ENCODE results near the gene POU6F2. TPM values are rescaled to one million over a fixed set of nuclear protein-coding genes. Genes with fewer than 3 reads are reported as not detected.

Gene POU6F2
- total RNA-seq, 1 experiment from 2014 or later = 0.64 TPM

- BruUV-seq (replicated peaks) = no TSS peak
- TF ChIP-seq, protein P1, sequence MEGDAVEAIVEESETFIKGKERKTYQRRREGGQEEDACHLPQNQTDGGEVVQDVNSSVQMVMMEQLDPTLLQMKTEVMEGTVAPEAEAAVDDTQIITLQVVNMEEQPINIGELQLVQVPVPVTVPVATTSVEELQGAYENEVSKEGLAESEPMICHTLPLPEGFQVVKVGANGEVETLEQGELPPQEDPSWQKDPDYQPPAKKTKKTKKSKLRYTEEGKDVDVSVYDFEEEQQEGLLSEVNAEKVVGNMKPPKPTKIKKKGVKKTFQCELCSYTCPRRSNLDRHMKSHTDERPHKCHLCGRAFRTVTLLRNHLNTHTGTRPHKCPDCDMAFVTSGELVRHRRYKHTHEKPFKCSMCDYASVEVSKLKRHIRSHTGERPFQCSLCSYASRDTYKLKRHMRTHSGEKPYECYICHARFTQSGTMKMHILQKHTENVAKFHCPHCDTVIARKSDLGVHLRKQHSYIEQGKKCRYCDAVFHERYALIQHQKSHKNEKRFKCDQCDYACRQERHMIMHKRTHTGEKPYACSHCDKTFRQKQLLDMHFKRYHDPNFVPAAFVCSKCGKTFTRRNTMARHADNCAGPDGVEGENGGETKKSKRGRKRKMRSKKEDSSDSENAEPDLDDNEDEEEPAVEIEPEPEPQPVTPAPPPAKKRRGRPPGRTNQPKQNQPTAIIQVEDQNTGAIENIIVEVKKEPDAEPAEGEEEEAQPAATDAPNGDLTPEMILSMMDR (IDR thresholded peaks at IDR 0.05; ENCODE audit: unreplicated experiment) = peak; percentile 79
- Mint-ChIP-seq H3K4me1 (ENCODE audit: low read depth, unreplicated experiment) (peaks cover 15% of the 10 kb centered on the region), H3K27me3 (ENCODE audit: unreplicated experiment) (no peaks in the 10 kb centered on the region), H3K9me3 (ENCODE audit: low read depth, unreplicated experiment) (no peaks in the 10 kb centered on the region), H3K4me3 (ENCODE audit: low read depth, unreplicated experiment) (peak overlapping the region; percentile 36), H3K27ac (ENCODE audit: unreplicated experiment) (no peak overlapping the region), H3K36me3 (ENCODE audit: insufficient read depth, unreplicated experiment) (no peaks in the 10 kb centered on the region)
- DNase-seq = peak; percentile 75
- CTCF ChIA-PET = interaction anchor here (0.7 to 0.9 kb wide), 2 partner anchors 67 to 390 kb away, joined by 3 read pairs; no protein-coding TSS in a partner anchor
- intact Hi-C loops (cut with micrococcal nuclease; ENCODE audit: unreplicated experiment) = loop anchor here (1.0 to 5.0 kb wide), 4 partner anchors 390 to 1068 kb away; no protein-coding TSS in a partner anchor
Measured at GRCh38 chr7:39465055-39465929, 487.6 kb downstream of the POU6F2 start.

DNA sequence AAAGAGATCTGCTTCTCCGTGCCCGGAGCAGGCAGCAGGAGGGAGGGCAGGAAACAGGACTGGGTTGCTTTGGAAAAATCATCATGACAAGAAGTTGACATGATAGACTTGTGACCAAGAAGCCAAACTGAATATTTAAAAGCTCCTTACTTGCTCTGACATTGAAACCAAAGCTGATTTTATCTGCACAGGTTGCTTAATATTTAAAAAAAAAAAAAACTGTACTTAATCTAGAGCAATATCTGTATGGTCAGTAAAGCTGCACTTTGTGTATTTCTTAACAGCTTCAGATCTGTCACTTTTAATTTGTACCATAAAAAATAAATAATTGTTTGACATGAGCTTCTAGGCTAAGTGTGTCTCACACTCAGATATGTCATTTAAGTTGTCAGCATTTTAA, 490.6 kb downstream of the POU6F2 start:
- CTCF ChIA-PET = interaction anchor here (0.7 to 0.9 kb wide), 4 partner anchors 30 to 1883 kb away, joined by 3 to 4 read pairs (median 4); no protein-coding TSS in a partner anchor
- intact Hi-C loops (cut with micrococcal nuclease; ENCODE audit: unreplicated experiment) = loop anchor here (5.0 kb wide), 1 partner anchor 1071 kb away; no protein-coding TSS in a partner anchor
- no peaks in the 10 kb centered on the region for H3K9me3 Mint-ChIP-seq (ENCODE audit: low read depth, unreplicated experiment)
- H3K36me3 Mint-ChIP-seq (ENCODE audit: insufficient read depth, unreplicated experiment) = no peaks in the 10 kb centered on the region
- no peak overlapping the region for H3K27ac Mint-ChIP-seq (ENCODE audit: unreplicated experiment)
- TF ChIP-seq, protein P1 (IDR thresholded peaks at IDR 0.05; ENCODE audit: unreplicated experiment) = no peak
- no TSS peak for BruUV-seq (replicated peaks)
- no peaks in the 10 kb centered on the region for H3K27me3 Mint-ChIP-seq (ENCODE audit: unreplicated experiment)
- H3K4me1 Mint-ChIP-seq (ENCODE audit: low read depth, unreplicated experiment) = peaks cover 15% of the 10 kb centered on the region
- DNase-seq = no peak
- H3K4me3 Mint-ChIP-seq (ENCODE audit: low read depth, unreplicated experiment) = no peak overlapping the region

DNA sequence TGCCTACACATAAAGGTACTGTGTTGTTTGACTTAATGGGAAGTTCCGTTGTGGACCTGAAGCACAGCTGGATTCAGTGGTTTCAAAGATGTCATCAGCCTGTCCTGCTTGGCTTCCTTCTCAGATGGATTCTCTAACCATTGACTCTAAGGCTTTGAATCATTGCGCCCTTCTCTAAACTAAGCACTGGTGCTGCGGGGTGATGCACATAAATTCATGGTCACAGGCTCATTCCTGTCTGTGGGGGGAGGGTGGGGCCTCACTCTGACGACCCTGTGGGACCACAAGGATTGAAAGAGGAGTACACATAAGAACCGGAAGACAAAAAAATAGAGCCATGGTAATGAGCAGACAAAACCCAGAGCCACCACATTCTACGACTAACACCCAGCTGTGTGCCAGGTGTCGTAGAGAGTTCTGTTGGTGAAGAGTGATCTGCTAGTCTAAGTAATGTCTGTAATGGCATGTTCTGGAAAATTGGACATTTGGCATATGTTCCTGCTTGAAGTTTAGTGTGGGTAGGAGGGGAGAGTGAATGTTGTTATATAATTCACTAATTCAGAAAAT, 491.2 kb downstream of the POU6F2 start:
- TF ChIP-seq, protein P1 (IDR thresholded peaks at IDR 0.05; ENCODE audit: unreplicated experiment) = no peak
- no peak for DNase-seq
- no peaks in the 10 kb centered on the region for H3K27me3 Mint-ChIP-seq (ENCODE audit: unreplicated experiment)
- H3K27ac Mint-ChIP-seq (ENCODE audit: unreplicated experiment) = no peak overlapping the region
- intact Hi-C loops (cut with micrococcal nuclease; ENCODE audit: unreplicated experiment) = loop anchor here (5.0 kb wide), 1 partner anchor 1072 kb away; no protein-coding TSS in a partner anchor
- CTCF ChIA-PET = no interaction called here
- H3K4me1 Mint-ChIP-seq (ENCODE audit: low read depth, unreplicated experiment) = peaks cover 15% of the 10 kb centered on the region
- H3K36me3 Mint-ChIP-seq (ENCODE audit: insufficient read depth, unreplicated experiment) = no peaks in the 10 kb centered on the region
- BruUV-seq (replicated peaks) = no TSS peak
- no peaks in the 10 kb centered on the region for H3K9me3 Mint-ChIP-seq (ENCODE audit: low read depth, unreplicated experiment)
- H3K4me3 Mint-ChIP-seq (ENCODE audit: low read depth, unreplicated experiment) = no peak overlapping the region

DNA sequence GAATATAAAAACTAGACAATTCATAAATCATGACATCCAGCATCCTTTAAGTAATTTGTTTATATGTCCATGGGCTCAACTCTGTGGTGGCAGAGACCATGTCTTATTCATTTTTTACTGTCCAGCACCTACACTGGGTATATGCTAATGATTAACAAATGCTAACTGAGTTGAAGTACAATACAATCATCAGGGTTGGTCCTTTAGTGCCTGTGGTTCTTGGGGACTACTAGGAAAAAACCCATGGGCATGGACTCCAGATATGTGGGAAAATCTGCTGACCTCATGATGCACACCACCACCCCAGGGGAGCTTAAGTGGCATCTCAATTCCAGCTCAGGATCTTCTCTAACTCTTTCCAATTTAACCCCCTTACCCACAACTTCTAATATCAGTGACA, 503.2 kb downstream of the POU6F2 start:
- H3K4me3 Mint-ChIP-seq (ENCODE audit: low read depth, unreplicated experiment) = no peak overlapping the region

More for the DNA sequence above, 503.2 kb downstream of the POU6F2 start:
- Mint-ChIP-seq H3K9me3 (ENCODE audit: low read depth, unreplicated experiment) (no peaks in the 10 kb centered on the region), H3K4me1 (ENCODE audit: low read depth, unreplicated experiment) (no peaks in the 10 kb centered on the region), H3K27ac (ENCODE audit: unreplicated experiment) (no peak overlapping the region), H3K27me3 (ENCODE audit: unreplicated experiment) (peaks cover 28% of the 10 kb centered on the region), H3K36me3 (ENCODE audit: insufficient read depth, unreplicated experiment) (no peaks in the 10 kb centered on the region)
- BruUV-seq (replicated peaks) = no TSS peak
- CTCF ChIA-PET = no interaction called here
- intact Hi-C loops (cut with micrococcal nuclease; ENCODE audit: unreplicated experiment) = no loop called here
- DNase-seq = no peak
- TF ChIP-seq, protein P1 (IDR thresholded peaks at IDR 0.05; ENCODE audit: unreplicated experiment) = no peak
